Uterus (tissue), 2 donors: ENCODE results near the gene PSMA7.

ENCODE experiments used
- POLR2A ChIP-seq, 2 donors: fragments of 450-650 bp; IDR thresholded peaks; one replicate each; pipeline ENCODE4 v1.6.1; 2016; ENCODE audit warnings: antibody characterized with exemption in 2 of 2, mild to moderate bottlenecking in 1 of 2, moderate library complexity in 1 of 2
- TF ChIP-seq, protein P1 (sequence below), 4 experiments: fragments of 200-600 bp in 2 of 4; fragments of 450-650 bp in 2 of 4; sonication (generic) in 2 of 4; IDR thresholded peaks; one replicate each; pipeline ENCODE4 v1.5.1; 2016 to 2019; ENCODE audit warnings: antibody characterized with exemption in 4 of 4, mild to moderate bottlenecking in 2 of 4, moderate library complexity in 1 of 4

DNA sequence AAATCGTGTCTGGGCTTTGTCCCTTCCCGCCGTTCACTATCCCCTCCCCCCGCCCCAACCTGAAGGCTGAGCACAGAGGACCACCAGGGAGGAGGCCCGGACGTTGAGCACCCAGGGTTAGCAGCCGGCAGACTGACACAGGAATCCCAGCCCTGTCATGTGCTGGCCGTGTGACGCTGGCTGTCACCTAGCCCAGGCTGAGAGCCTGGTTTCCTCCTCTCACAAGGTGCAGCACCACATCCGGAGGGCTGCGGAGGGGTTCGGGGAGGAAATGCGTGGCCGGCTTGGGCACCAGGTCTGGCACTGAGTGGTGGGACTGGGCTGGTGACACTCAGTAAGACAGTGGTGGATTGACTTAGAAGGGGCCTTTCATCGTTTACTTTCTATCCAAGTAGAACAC, 25.5 kb downstream of the PSMA7 start:
- TF ChIP-seq, protein P1, sequence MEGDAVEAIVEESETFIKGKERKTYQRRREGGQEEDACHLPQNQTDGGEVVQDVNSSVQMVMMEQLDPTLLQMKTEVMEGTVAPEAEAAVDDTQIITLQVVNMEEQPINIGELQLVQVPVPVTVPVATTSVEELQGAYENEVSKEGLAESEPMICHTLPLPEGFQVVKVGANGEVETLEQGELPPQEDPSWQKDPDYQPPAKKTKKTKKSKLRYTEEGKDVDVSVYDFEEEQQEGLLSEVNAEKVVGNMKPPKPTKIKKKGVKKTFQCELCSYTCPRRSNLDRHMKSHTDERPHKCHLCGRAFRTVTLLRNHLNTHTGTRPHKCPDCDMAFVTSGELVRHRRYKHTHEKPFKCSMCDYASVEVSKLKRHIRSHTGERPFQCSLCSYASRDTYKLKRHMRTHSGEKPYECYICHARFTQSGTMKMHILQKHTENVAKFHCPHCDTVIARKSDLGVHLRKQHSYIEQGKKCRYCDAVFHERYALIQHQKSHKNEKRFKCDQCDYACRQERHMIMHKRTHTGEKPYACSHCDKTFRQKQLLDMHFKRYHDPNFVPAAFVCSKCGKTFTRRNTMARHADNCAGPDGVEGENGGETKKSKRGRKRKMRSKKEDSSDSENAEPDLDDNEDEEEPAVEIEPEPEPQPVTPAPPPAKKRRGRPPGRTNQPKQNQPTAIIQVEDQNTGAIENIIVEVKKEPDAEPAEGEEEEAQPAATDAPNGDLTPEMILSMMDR (IDR thresholded peaks at IDR 0.05), result no peak
- no peak for TF ChIP-seq POLR2A (IDR thresholded peaks at IDR 0.05)
